ENCODE measurements around the gene KLHL26.

Gene KLHL26

GRCh38 chr19:18646535-18647370 is 9.9 kb downstream of the KLHL26 start:
- in situ Hi-C loops (cut with MboI; ENCODE audit: low sequenced_read_pairs), result no loop called here

DNA sequence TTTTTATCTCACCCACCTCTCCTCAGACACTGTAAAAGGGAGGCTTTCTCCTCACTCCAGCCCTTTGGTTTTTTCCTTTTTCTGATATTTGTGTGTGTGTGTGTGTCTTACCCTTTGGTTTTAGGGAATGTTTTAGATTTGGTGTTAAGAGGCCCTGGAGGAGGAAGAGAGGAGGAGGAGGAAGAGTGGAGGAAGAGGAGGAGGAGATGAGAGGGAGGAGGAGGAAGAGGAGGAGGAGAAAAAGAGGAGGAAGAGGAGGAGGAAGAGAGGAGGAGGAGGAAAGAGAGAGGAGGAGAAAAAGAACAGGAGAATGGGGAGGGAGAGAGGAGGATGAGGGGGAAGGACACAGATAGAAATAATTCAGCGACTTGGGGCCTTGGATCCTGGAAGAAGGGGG is 10.5 kb downstream of the KLHL26 start:
- in situ Hi-C loops (cut with MboI; ENCODE audit: low sequenced_read_pairs), result no loop called here

GRCh38 chr19:18647807-18648206 is 11.0 kb downstream of the KLHL26 start:
- in situ Hi-C loops (cut with MboI; ENCODE audit: low sequenced_read_pairs), result no loop called here

- in situ Hi-C loops (cut with MboI; ENCODE audit: low sequenced_read_pairs), result no loop called here
Observed at GRCh38 chr19:18648973-18649315, 12.1 kb downstream of the KLHL26 start.

DNA sequence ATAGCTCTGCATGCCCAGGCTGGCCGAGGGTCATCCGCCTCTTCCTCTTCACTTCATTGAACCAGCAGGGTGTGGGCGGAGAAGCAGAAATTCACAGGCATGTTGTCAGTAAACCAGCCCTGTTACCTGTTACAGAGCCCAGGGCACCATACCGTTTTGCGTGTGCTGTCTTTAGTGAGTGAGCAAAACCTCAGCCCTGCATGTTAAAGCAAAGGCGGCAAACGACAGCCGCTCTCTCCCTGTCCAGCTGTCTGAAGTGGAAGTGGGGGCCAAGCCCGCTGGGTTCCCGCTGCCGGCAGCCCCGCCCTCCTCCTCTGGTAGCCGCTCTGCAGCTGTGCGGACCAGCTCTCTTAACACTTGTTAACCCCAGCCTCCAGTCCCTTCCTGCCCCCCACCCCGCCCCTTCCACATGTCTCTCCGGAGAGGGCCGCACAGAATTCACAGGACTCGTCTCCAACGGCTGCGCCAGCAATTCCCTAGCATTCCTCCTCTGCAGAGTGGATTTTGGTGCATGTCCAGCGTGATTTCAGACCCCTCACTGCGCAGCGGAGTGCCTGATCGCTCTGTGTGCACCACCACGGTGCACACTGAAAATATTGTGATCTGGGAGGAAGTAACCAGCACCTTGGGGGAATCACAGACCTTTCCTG is 12.7 kb downstream of the KLHL26 start:
- in situ Hi-C loops (cut with MboI; ENCODE audit: low sequenced_read_pairs), result no loop called here

- in situ Hi-C loops (cut with MboI; ENCODE audit: low sequenced_read_pairs), result no loop called here
Observed at GRCh38 chr19:18650021-18650390, 13.2 kb downstream of the KLHL26 start.

GRCh38 chr19:18650468-18651041 is 13.7 kb downstream of the KLHL26 start:
- in situ Hi-C loops (cut with MboI; ENCODE audit: low sequenced_read_pairs), result no loop called here

DNA sequence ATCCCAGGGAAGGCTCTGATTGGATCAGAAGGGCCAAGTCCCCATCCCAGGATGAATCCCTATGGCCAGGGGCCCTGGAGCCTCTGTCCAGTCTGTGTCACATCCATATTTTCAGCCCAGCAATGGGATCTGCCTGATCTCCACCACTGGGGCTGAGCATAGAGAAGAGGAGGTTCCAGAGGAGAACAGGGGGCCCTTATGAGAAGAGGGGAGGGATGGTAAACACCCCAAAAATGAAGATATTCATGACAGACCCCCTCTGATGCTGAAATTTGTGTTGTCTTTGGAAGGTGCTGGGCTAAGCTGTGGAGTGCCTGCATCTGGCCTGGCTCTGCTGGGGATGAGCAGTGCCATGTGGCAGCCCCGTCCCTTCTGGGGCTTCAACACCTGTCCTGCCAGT is 14.5 kb downstream of the KLHL26 start:
- in situ Hi-C loops (cut with MboI; ENCODE audit: low sequenced_read_pairs), result no loop called here

GRCh38 chr19:18651733-18652132 is 14.9 kb downstream of the KLHL26 start:
- in situ Hi-C loops (cut with MboI; ENCODE audit: low sequenced_read_pairs), result no loop called here

DNA sequence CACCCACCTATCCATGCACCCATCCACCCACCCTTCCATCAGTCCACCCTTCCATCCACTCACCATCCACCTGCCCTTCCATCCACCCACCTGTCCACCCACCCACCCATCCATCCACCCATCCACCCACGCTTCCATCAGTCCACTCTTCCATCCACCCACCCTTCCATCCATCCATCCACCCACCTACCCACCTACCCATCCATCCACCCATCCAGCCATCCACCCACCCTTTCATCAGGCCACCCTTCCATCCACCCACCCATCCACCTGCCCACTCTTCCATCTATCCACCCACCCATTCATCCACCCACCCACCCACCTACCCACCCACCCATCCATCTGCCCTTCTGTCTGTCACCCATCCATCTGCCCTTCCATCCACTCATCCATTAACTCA is 17.0 kb downstream of the KLHL26 start:
- in situ Hi-C loops (cut with MboI; ENCODE audit: low sequenced_read_pairs), result no loop called here

- in situ Hi-C loops (cut with MboI; ENCODE audit: low sequenced_read_pairs), result no loop called here
Observed at GRCh38 chr19:18654469-18654868, 17.6 kb downstream of the KLHL26 start.

DNA sequence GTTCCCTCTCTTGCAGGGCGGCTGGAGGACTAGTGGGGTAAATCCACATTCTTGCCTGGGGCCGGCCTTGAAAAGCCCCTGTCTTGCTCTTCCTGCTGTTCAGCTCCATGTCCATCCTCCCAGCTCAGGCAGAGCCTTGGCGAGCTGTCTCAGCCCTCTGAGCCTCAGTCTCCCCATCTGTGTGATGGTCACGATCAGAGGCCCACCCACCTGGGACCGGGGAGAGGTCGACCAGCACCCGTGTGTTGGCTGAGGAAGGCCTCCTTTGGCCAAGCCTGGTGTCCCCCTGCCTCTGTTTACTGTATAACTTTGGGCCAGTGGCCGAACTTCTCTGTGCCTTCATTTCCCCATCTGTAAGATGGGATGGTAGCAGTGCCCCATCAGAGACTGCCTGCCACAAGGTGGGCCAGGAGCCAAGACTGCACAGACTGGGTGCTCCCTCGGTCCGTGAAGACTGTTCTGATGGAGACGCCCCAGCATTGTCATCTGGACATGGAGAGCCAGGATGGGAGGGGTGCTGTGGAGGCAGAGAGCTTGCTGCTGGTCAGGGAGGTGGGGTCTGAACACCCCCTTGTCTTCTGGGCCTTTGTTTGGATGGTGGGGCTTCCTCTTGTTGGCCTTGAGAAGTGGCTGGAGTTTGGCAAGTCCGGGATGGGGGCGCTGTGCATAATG is 18.5 kb downstream of the KLHL26 start:
- in situ Hi-C loops (cut with MboI; ENCODE audit: low sequenced_read_pairs), result no loop called here

- in situ Hi-C loops (cut with MboI; ENCODE audit: low sequenced_read_pairs), result no loop called here
Observed at GRCh38 chr19:18656337-18657086, 19.7 kb downstream of the KLHL26 start.

DNA sequence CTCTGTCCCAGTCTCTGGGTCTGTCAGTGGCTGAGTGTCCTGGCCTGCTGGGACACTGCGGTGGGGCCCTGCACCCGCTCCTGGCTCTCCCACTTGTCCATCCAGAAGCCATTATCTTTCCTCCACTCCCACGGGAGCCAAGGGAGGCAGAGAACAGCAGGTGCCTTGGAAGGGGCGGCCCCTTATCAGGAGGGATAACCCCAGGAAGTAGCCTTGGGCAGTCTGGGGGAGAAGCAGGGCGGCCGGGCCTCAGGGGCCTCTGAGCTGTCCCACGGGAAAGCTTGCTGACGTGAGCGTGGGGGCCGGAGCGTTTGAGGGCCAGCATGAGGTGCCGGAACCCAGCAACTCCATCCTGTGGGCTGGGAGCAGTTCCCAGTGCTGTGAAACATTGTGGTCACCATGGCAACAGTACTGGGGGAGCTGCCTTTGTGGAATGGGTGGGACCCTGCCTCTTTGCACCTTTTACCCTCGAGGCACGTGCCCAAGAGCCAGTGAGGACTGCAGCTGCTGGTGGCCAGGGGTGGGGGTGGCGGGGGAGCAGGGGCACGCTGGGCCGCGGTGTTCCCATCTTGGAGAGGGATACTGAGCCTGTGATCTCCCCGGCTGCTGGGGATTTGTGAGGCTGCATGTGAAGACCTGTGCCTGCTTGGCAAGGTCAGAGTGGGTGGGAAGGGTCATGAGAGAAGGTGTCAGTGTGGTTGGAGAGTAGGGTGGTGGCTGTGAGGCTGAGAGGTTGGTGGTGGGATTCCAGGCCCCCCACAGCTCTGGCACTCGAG is 20.9 kb downstream of the KLHL26 start:
- in situ Hi-C loops (cut with MboI; ENCODE audit: low sequenced_read_pairs), result no loop called here

DNA sequence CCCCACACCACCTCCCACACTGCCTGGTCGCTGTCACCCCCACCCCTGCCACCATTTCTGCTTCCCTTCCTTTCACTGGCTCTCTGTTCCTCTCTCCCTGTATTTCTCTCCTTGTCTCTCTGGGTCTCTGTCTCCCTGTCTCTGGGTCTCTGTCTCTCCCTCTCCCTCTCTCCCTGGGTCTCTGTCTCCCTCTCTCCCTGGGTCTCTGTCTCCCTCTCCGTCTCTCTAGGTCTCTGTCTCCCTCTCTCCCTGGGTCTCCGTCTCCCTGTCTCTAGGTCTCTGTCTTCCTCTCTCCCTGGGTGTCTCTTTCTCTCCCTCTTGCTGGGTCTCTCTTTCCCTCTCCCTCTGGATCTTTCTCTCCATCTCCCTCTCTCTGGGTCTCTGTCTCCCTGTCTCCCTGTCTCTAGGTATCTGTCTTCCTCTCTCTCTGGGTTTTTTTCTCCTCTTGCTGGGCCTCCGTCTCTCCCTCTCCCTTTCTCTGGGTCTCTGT is 21.6 kb downstream of the KLHL26 start:
- in situ Hi-C loops (cut with MboI; ENCODE audit: low sequenced_read_pairs), result no loop called here

GRCh38 chr19:18659281-18660050 is 22.6 kb downstream of the KLHL26 start:
- in situ Hi-C loops (cut with MboI; ENCODE audit: low sequenced_read_pairs), result no loop called here

GRCh38 chr19:18660051-18660910 is 23.5 kb downstream of the KLHL26 start:
- in situ Hi-C loops (cut with MboI; ENCODE audit: low sequenced_read_pairs), result no loop called here

DNA sequence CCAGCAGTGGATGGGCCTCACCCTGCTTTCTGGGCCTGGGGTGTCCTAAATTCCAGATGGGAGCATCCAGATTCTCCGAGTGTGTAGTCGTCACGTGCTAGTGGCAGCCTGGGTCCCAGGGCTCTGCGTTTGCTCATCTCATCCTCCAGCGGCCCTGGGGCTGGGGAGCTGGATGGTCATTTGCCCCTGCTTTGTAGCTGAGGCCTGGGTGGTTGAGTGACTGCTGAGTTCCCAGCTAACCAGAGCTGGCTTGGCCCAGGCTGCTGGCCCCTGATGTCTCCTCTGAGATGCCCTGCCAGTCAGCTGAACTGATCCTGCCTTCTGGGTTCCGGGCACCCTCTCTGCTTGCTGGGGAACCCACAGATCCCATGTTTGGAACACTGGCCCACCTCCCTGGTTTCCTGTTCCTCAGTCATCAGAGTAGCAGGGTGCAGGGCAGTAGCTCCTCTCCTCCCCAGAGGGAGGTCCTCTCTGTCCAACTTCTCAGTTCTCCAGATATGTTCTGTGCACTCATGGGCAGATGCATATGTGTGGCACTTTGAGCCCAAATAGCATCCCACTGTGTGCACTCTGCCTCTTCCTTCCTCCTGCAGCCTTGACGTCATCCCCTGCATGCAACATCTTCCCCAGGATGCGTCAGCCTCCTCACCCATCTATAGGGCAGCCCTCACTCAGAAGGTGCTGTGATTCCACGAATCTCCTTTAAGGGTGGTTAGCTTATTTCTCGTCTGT is 24.3 kb downstream of the KLHL26 start:
- in situ Hi-C loops (cut with MboI; ENCODE audit: low sequenced_read_pairs), result no loop called here

All from HL-60/S4 (cell line).